ENCODE measurements around the gene TRIM17.

DNA sequence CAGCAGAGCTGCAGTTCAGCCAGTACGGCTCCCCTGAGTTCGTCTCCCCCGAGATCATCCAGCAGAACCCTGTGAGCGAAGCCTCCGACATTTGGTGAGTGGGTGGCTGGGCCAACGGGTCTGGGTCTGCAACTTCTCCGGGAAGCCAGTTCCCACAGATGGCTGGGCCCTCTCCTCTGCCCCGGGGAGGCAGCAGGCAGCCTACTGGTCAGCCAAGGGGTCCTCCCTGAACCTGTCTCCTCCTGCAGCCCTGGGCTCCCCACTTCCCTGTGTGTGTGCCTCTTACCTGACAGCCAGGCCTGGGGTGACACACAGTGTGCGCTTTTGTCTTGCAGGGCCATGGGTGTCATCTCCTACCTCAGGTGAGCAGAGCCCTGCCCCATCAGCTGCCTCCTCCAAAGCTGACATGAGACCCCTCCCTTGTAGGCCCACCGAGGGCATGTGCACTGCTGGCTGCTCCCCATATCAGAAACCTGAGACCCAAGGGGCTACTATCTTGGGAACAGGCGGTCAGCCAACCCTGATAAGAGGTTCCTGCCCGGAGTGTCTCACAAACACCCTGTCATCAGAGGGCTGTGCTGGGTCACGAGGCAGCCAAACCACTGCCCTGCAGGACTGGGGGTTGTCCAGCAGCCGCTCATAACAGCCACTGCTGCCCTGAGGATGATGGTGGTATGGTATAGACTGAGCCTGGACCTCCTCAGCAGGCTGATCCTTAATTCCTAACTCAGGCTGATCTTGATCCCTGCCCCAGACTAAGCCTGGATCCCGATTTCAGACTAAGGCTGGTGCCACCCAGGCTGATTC lies 47.7 kb downstream of the TRIM17 start:
- TF ChIP-seq POLR2AphosphoS5 (IDR thresholded peaks at IDR 0.05) = no peak
- TF ChIP-seq POLR2A (IDR thresholded peaks at IDR 0.05) = no peak
